B cell (primary cell): Measurements from ENCODE around the gene CCL25. TPM values are rescaled to one million over a fixed set of nuclear protein-coding genes. Genes with fewer than 3 reads are reported as not detected.

Source experiments
- ATAC-seq: fragments of 200-7000 bp; cut with Tn5 transposase; one replicate; pipeline ENCODE4 v1.10.0; 2021; ENCODE audit warnings: low read depth, mild to moderate bottlenecking, moderate number of reproducible peaks, moderate library complexity
- CTCF ChIA-PET: fragments of 350-600 bp; sonication (Branson Sonifier 250); formaldehyde crosslinking; loops from one replicate; lab custom pipeline; 2021; ENCODE audit warnings: antibody characterized with exemption, inconsistent platforms; lab: Charles Lee
- POLR2A ChIA-PET: fragments of 350-600 bp; sonication (Branson Sonifier 250); formaldehyde crosslinking; loops from one replicate; lab custom pipeline; 2021; ENCODE audit warnings: antibody characterized with exemption; lab: Charles Lee
- DNase-seq: peaks from one replicate; pipeline ENCODE4 v3.0.0; 2013
- H2AFZ ChIP-seq: 2 replicates; pipeline ENCODE4 v1.6.1; 2012; ENCODE audit warnings: mild to moderate bottlenecking, low read depth, low read length; ENCODE audit not compliant: insufficient read depth, poor library complexity, severe bottlenecking
- H3K27ac ChIP-seq, 2 donors: 1 replicate in 1 of 2; 2 replicates in 1 of 2; pipeline ENCODE4 v1.5.1; 2012 to 2013; ENCODE audit warnings: low read length in 2 of 2, mild to moderate bottlenecking in 2 of 2, moderate library complexity in 1 of 2
- H3K27me3 ChIP-seq, 4 experiments: fragments of 200-600 bp in 1 of 4; sonication (generic) in 1 of 4; replicated peaks in 1 of 4; 1 replicate in 2 of 4; 2 replicates in 2 of 4; pipeline versions ENCODE4 v1.6.1 to v1.7.0; 2013 to 2016; ENCODE audit warnings: low read length in 3 of 4, mild to moderate bottlenecking in 2 of 4, mixed read lengths in 1 of 4, moderate library complexity in 1 of 4; ENCODE audit not compliant: insufficient read depth in 4 of 4, control insufficient read depth in 3 of 4; ENCODE audit errors: control extremely low read depth in 1 of 4
- H3K36me3 ChIP-seq, 2 experiments: replicated peaks in 1 of 2; 1 replicate in 1 of 2; 2 replicates in 1 of 2; pipeline versions ENCODE4 v1.6.1 to v1.7.1; 2013; ENCODE audit warnings: low read length in 1 of 2; ENCODE audit not compliant: insufficient read depth in 2 of 2, control insufficient read depth in 1 of 2; ENCODE audit errors: control extremely low read depth in 1 of 2, extremely low read depth in 1 of 2
- H3K4me1 ChIP-seq, 2 donors: fragments of 200-600 bp in 1 of 2; sonication (generic) in 1 of 2; 1 replicate in 1 of 2; 2 replicates in 1 of 2; pipeline versions ENCODE4 v1.5.1 to v1.6.1; 2013 to 2017; ENCODE audit warnings: low read length in 2 of 2; ENCODE audit not compliant: control insufficient read depth in 2 of 2, insufficient read depth in 2 of 2
- H3K4me2 ChIP-seq: replicated peaks from 2 replicates; pipeline ENCODE3; 2012; ENCODE audit warnings: mild to moderate bottlenecking, low read depth, low read length; ENCODE audit not compliant: poor library complexity, severe bottlenecking
- H3K4me3 ChIP-seq, 5 experiments: fragments of 200-600 bp in 1 of 5; sonication (generic) in 1 of 5; 1 replicate in 3 of 5; 2 replicates in 2 of 5; pipeline versions ENCODE4 v1.5.1 to v1.7.0; 2011 to 2016; ENCODE audit warnings: low read length in 4 of 5, mild to moderate bottlenecking in 4 of 5, low read depth in 2 of 5, control low read depth in 1 of 5, moderate library complexity in 1 of 5; ENCODE audit not compliant: insufficient read depth in 1 of 5; ENCODE audit errors: control extremely low read depth in 1 of 5, extremely low read depth in 1 of 5
- H3K79me2 ChIP-seq: fragments of 200-600 bp; sonication (generic); one replicate; pipeline ENCODE4 v1.6.0; 2016; ENCODE audit warnings: low read length; ENCODE audit not compliant: control insufficient read depth, insufficient read depth
- H3K9ac ChIP-seq: fragments of 200-600 bp; sonication (generic); 2 replicates; pipeline ENCODE4 v1.6.1; 2017; ENCODE audit warnings: mild to moderate bottlenecking, low read length, moderate library complexity
- H3K9me3 ChIP-seq, 3 donors: one replicate each; pipeline versions ENCODE4 v1.6.1 to v1.7.1; 2013; ENCODE audit warnings: low read length in 2 of 3; ENCODE audit not compliant: control insufficient read depth in 2 of 3, insufficient read depth in 1 of 3; ENCODE audit errors: control extremely low read depth in 1 of 3
- H4K20me1 ChIP-seq: 2 replicates; pipeline ENCODE4 v1.6.0; 2012; ENCODE audit warnings: mild to moderate bottlenecking, low read length; ENCODE audit not compliant: insufficient read depth, control insufficient read depth, poor library complexity, severe bottlenecking
- H3K27ac Mint-ChIP-seq: one replicate; pipeline ENCODE4 v1.8.0; 2021; ENCODE audit warnings: mixed read lengths
- H3K27me3 Mint-ChIP-seq: one replicate; pipeline ENCODE4 v1.8.0; 2021; ENCODE audit warnings: mixed read lengths
- H3K4me1 Mint-ChIP-seq: one replicate; pipeline ENCODE4 v1.8.0; 2021; ENCODE audit warnings: mixed read lengths
- H3K4me3 Mint-ChIP-seq: one replicate; pipeline ENCODE4 v1.8.0; 2021; ENCODE audit warnings: mixed read lengths
- H3K9me3 Mint-ChIP-seq: one replicate; pipeline ENCODE4 v1.8.0; 2022; ENCODE audit warnings: mixed read lengths; ENCODE audit not compliant: insufficient read depth
- CTCF ChIP-seq: fragments of 200-600 bp; IDR thresholded peaks from one replicate; pipeline ENCODE4 v1.8.0; 2022; ENCODE audit warnings: antibody characterized with exemption, mild to moderate bottlenecking
- EZH2 ChIP-seq: IDR thresholded peaks from 2 replicates; pipeline ENCODE4 v1.6.1; 2012; ENCODE audit warnings: borderline replicate concordance, low read depth, mild to moderate bottlenecking, moderate library complexity, low read length; ENCODE audit not compliant: insufficient read depth, poor library complexity, severe bottlenecking
- WGBS: methylation state at CpG from one replicate; pipeline ENCODE4 v1.1.5; 2013; ENCODE audit warnings: missing lambda C conversion rate; ENCODE audit not compliant: insufficient coverage; 5-methylcytosine and 5-hydroxymethylcytosine counted together
- intact Hi-C: fragments of 100-400 bp; cut with micrococcal nuclease; formaldehyde crosslinking; loops from one replicate; pipeline ENCODE4 v1.10.0; 2022
- polyA plus RNA-seq: library from polyadenylated mRNA; depleted of rRNA; stranded (reverse); fragments of >200 nt; gene quantifications from 2 replicates; pipeline ENCODE4 v1.2.3, GENCODE V29; 2012
- total RNA-seq, 2 donors: library from RNA; stranded (reverse); fragments of 120-200 nt in 1 of 2; gene quantifications; 1 replicate in 1 of 2; 2 replicates in 1 of 2; pipeline versions ENCODE4 v1.2.3 to v1.2.4, GENCODE V29; 2013 to 2022

Gene CCL25
- total and polyA plus RNA-seq, 2 donors (not counting 1 experiment from before 2014, with no cell fraction given): 0.28 TPM; not detected in 1

- ChIA-PET POLR2A (no interaction called here), CTCF (interaction anchor here (0.6 kb wide), 1 partner anchor 9 kb away, joined by 4 read pairs; no protein-coding TSS in a partner anchor)
- no peaks in the 10 kb centered on the region for H4K20me1 ChIP-seq
- H3K9me3 ChIP-seq: no peaks in the 10 kb centered on the region
- no peaks in the 10 kb centered on the region for H3K79me2 ChIP-seq
- no peaks in the 10 kb centered on the region for H3K9me3 Mint-ChIP-seq
- H3K27ac ChIP-seq: no peak overlapping the region
- no peak overlapping the region for H3K9ac ChIP-seq
- WGBS: 95% methylated on average over 7 of the region's 9 CpGs
- intact Hi-C loops: no loop called here
- H3K4me3 Mint-ChIP-seq: no peak overlapping the region
- TF ChIP-seq EZH2 (no peak), CTCF (no peak)
- H3K4me3 ChIP-seq: no peak overlapping the region
- no peak overlapping the region for H2AFZ ChIP-seq
- peaks cover 3 to 10% of the 10 kb centered on the region in 2 donors for H3K4me1 ChIP-seq
- DNase-seq (no peak), ATAC-seq (no peak)
- H3K4me1 Mint-ChIP-seq: peaks cover 11% of the 10 kb centered on the region
- H3K27ac Mint-ChIP-seq: no peak overlapping the region
- no peaks in the 10 kb centered on the region for H3K36me3 ChIP-seq
- H3K4me2 ChIP-seq: no peak overlapping the region
- H3K27me3 ChIP-seq: no peaks in the 10 kb centered on the region
- H3K27me3 Mint-ChIP-seq: no peaks in the 10 kb centered on the region
Measured at GRCh38 chr19:8020681-8021080, 31.9 kb upstream of the CCL25 start.

DNA sequence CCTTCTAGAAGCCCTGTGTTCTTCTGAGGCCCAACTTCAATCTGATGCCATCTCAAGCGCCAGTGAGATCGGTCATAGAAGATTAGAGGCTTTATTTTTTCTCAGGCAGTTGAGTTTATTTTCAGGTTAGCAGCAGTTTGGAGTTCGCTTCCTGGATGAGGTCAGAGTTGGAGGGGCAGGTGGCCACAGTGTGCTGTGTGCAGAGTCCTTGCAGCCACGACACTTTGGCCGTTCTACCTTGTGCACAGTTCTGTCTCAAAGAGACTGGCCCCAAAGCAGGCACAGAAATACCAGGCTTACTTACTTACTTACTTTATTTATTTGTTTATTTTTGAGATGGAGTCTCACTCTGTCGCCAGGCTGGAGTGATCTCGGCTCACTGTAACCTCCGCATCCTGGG lies 31.2 kb upstream of the CCL25 start:
- Histone ChIP-seq H2AFZ (no peak overlapping the region), H3K9me3 (no peaks in the 10 kb centered on the region), H3K36me3 (no peaks in the 10 kb centered on the region), H3K4me3 (no peak overlapping the region), H3K27me3 (no peaks in the 10 kb centered on the region), H3K4me2 (no peak overlapping the region), H4K20me1 (no peaks in the 10 kb centered on the region), H3K27ac (no peak overlapping the region), H3K79me2 (no peaks in the 10 kb centered on the region), H3K4me1 (peaks cover 3 to 10% of the 10 kb centered on the region in 2 donors), H3K9ac (no peak overlapping the region)
- CTCF ChIA-PET: interaction anchor here (0.6 kb wide), 1 partner anchor 9 kb away, joined by 4 read pairs; no protein-coding TSS in a partner anchor
- H3K27ac Mint-ChIP-seq: no peak overlapping the region
- POLR2A ChIA-PET: no interaction called here
- no peaks in the 10 kb centered on the region for H3K9me3 Mint-ChIP-seq
- ATAC-seq (no peak), DNase-seq (no peak)
- intact Hi-C loops: no loop called here
- TF ChIP-seq CTCF: no peak
- TF ChIP-seq EZH2: no peak
- no peak overlapping the region for H3K4me3 Mint-ChIP-seq
- no peaks in the 10 kb centered on the region for H3K27me3 Mint-ChIP-seq
- H3K4me1 Mint-ChIP-seq: peaks cover 11% of the 10 kb centered on the region
- 92% methylated on average over 6 of the region's 8 CpGs for WGBS
